PC-9 (cell line): Measurements from ENCODE around the gene MAGI2. TPM values are rescaled to one million over a fixed set of nuclear protein-coding genes. Genes with fewer than 3 reads are reported as not detected.

Experiments
- BruUV-seq: library from RNA; stranded (reverse); fragments of 400-500 nt; replicated peaks from 2 replicates; lab custom pipeline; 2021; lab: Mats Ljungman, UMichigan
- CTCF ChIA-PET: fragments of 300-600 bp; sonication (Branson Sonifier 250); formaldehyde crosslinking; loops from one replicate; lab custom pipeline; 2022; ENCODE audit warnings: antibody characterized with exemption; lab: Charles Lee
- POLR2A ChIA-PET: fragments of 300-600 bp; sonication (Branson Sonifier 250); formaldehyde crosslinking; loops from one replicate; lab custom pipeline; 2022; ENCODE audit warnings: antibody characterized with exemption; ENCODE audit not compliant: unreplicated experiment; lab: Charles Lee
- DNase-seq, 2 experiments: peaks; one replicate each; pipeline versions ENCODE4 v3.0.0 to v3.0.0-alpha.2; 2015 to 2022; ENCODE audit warnings: mixed read lengths in 1 of 2
- H2AFZ ChIP-seq: fragments of 200-600 bp; sonication (generic); 2 replicates; pipeline ENCODE4 v1.8.1; 2017; ENCODE audit warnings: antibody characterized with exemption
- H3F3A ChIP-seq: fragments of 200-600 bp; sonication (generic); 2 replicates; pipeline ENCODE4 v1.8.1; 2017; ENCODE audit warnings: antibody characterized with exemption, mild to moderate bottlenecking, low read depth; ENCODE audit not compliant: insufficient read depth
- H3K27ac ChIP-seq: fragments of 200-600 bp; sonication (generic); 2 replicates; pipeline ENCODE4 v1.6.1; 2016; ENCODE audit warnings: mixed run types
- H3K27me3 ChIP-seq: fragments of 200-600 bp; sonication (generic); 2 replicates; pipeline ENCODE4 v1.6.1; 2016; ENCODE audit warnings: low read depth, mixed run types; ENCODE audit not compliant: insufficient read depth
- H3K36me3 ChIP-seq: fragments of 200-600 bp; sonication (generic); 2 replicates; pipeline ENCODE4 v1.6.1; 2016; ENCODE audit warnings: low read depth, mixed run types
- H3K4me1 ChIP-seq: fragments of 200-600 bp; sonication (generic); replicated peaks from 2 replicates; pipeline ENCODE4 v1.6.1; 2016; ENCODE audit warnings: mixed run types; ENCODE audit not compliant: insufficient read depth
- H3K4me2 ChIP-seq: fragments of 200-600 bp; sonication (generic); 2 replicates; pipeline ENCODE4 v1.6.1; 2017; ENCODE audit warnings: mixed run types
- H3K4me3 ChIP-seq: fragments of 200-600 bp; sonication (generic); 2 replicates; pipeline ENCODE4 v1.6.1; 2016; ENCODE audit warnings: mixed run types
- H3K79me2 ChIP-seq: fragments of 200-600 bp; sonication (generic); 2 replicates; pipeline ENCODE4 v1.6.1; 2017; ENCODE audit warnings: low read depth, mixed run types
- H3K9me2 ChIP-seq: fragments of 200-600 bp; sonication (generic); 2 replicates; pipeline ENCODE4 v1.8.1; 2017; ENCODE audit warnings: mild to moderate bottlenecking; ENCODE audit not compliant: insufficient read depth
- H3K9me3 ChIP-seq: fragments of 200-600 bp; sonication (generic); 2 replicates; pipeline ENCODE4 v1.8.1; 2016; ENCODE audit warnings: low read depth; ENCODE audit not compliant: insufficient read depth
- H4K20me1 ChIP-seq: fragments of 200-600 bp; sonication (generic); 2 replicates; pipeline ENCODE4 v1.8.1; 2017; ENCODE audit not compliant: insufficient read depth
- EZH2 ChIP-seq: fragments of 200-600 bp; sonication (generic); IDR thresholded peaks from 2 replicates; pipeline ENCODE4 v1.8.0; 2017; ENCODE audit warnings: antibody characterized with exemption, low read depth
- intact Hi-C: fragments of 100-400 bp; cut with micrococcal nuclease; formaldehyde crosslinking; loops from one replicate; pipeline ENCODE4 v1.10.0; 2022; ENCODE audit not compliant: unreplicated experiment
- total RNA-seq: library from RNA; stranded (reverse); gene quantifications from 2 replicates; pipeline ENCODE4 v1.2.3, GENCODE V29; 2021
- TF ChIP-seq, protein P1 (sequence below): fragments of 200-600 bp; sonication (generic); conservative IDR thresholded peaks from 2 replicates; pipeline ENCODE4 v1.6.1; 2017; ENCODE audit warnings: mixed run types, antibody characterized with exemption, mild to moderate bottlenecking, moderate library complexity

The MAGI2 gene
- total RNA-seq, 1 experiment from 2014 or later = 0.92 TPM

DNA sequence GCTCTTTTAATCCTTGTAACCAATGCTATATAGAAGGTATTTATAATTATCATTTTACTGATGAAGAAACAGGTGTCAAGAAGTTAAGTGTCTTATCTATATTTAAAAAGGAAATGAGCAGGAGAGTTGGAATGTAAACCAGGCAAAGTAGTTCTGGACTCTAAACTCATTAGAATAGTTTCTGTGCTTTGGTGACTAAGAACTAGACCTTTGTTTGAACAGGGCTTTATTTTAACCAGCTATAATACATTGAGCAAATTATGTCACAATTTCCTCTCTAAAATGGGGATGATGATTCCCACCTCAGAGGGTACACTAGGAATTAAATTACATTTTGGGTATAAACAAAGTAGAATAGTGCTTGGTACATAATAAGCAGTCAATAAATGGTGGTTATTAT lies 236.0 kb downstream of the MAGI2 start:
- H3F3A ChIP-seq = no peaks in the 10 kb centered on the region
- TF ChIP-seq, protein P1, sequence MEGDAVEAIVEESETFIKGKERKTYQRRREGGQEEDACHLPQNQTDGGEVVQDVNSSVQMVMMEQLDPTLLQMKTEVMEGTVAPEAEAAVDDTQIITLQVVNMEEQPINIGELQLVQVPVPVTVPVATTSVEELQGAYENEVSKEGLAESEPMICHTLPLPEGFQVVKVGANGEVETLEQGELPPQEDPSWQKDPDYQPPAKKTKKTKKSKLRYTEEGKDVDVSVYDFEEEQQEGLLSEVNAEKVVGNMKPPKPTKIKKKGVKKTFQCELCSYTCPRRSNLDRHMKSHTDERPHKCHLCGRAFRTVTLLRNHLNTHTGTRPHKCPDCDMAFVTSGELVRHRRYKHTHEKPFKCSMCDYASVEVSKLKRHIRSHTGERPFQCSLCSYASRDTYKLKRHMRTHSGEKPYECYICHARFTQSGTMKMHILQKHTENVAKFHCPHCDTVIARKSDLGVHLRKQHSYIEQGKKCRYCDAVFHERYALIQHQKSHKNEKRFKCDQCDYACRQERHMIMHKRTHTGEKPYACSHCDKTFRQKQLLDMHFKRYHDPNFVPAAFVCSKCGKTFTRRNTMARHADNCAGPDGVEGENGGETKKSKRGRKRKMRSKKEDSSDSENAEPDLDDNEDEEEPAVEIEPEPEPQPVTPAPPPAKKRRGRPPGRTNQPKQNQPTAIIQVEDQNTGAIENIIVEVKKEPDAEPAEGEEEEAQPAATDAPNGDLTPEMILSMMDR = no peak
- no peak for TF ChIP-seq EZH2
- H3K27me3 ChIP-seq = no peaks in the 10 kb centered on the region
- ChIA-PET POLR2A (no interaction called here), CTCF (no interaction called here)
- no peaks in the 10 kb centered on the region for H4K20me1 ChIP-seq
- no peak for DNase-seq
- no peak overlapping the region for H3K4me3 ChIP-seq
- H3K79me2 ChIP-seq = no peaks in the 10 kb centered on the region
- no peak overlapping the region for H2AFZ ChIP-seq
- no peaks in the 10 kb centered on the region for H3K4me1 ChIP-seq
- H3K4me2 ChIP-seq = no peak overlapping the region
- no peaks in the 10 kb centered on the region for H3K36me3 ChIP-seq
- H3K9me2 ChIP-seq = no peaks in the 10 kb centered on the region; the same call in 1 of the 2 replicates
- intact Hi-C loops = no loop called here
- no peaks in the 10 kb centered on the region for H3K9me3 ChIP-seq
- no TSS peak for BruUV-seq
- H3K27ac ChIP-seq = no peak overlapping the region

DNA sequence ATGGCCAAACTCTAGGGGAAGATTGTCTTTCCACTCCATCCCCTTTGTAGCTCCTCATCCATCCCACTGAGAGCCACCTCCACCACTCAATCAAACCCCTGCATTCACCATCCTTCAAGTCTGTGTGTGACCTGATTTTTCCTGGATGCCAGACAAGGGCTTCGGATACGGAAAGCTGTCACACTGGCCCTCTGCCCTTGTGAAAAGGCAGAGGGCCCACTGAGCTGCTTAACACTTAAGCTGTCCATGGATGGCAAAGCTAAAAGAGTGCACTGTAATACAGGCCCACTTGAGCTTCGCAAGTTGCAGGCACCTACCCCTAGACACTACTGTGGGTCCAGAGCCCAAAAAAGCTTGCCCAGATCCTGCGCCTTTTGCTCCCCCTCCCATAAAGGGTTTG lies 237.2 kb downstream of the MAGI2 start:
- H3K27me3 ChIP-seq = no peaks in the 10 kb centered on the region
- H3K4me1 ChIP-seq = no peaks in the 10 kb centered on the region
- no peak overlapping the region for H2AFZ ChIP-seq
- CTCF ChIA-PET = no interaction called here
- H4K20me1 ChIP-seq = no peaks in the 10 kb centered on the region
- H3F3A ChIP-seq = no peaks in the 10 kb centered on the region
- TF ChIP-seq EZH2 = no peak
- TF ChIP-seq, protein P1 = no peak
- no peaks in the 10 kb centered on the region for H3K9me3 ChIP-seq
- POLR2A ChIA-PET = no interaction called here
- intact Hi-C loops = no loop called here
- H3K27ac ChIP-seq = no peak overlapping the region
- no peak for DNase-seq
- no peak overlapping the region for H3K4me2 ChIP-seq
- no TSS peak for BruUV-seq
- no peaks in the 10 kb centered on the region for H3K79me2 ChIP-seq
- H3K9me2 ChIP-seq = no peaks in the 10 kb centered on the region; the same call in 1 of the 2 replicates
- no peaks in the 10 kb centered on the region for H3K36me3 ChIP-seq
- H3K4me3 ChIP-seq = no peak overlapping the region

DNA sequence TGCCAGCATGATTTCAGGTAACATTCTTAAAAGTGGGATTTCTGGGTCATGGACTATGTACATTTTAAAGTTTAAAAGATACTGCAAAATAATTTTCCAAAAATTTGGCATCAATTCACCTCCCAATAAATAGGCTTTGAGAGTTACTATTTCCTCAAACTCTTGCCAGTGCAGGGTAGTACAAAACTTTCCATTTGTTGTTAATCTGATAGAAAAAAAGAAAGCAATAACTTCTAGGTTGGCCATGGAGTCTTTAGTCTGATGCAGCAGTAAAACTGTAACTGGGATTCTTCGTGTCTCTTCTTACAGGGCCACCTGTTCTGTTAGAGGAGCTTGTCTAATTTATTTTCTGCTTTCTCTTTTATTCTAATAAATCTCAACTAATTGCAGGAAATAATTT lies 241.1 kb downstream of the MAGI2 start:
- Histone ChIP-seq H3K36me3 (no peaks in the 10 kb centered on the region), H3K9me2 (no peaks in the 10 kb centered on the region), H2AFZ (peak overlapping the region; percentile 52; the same call in 1 of the 2 replicates), H3K4me1 (no peaks in the 10 kb centered on the region), H3K27ac (no peak overlapping the region), H3K4me2 (no peak overlapping the region), H4K20me1 (no peaks in the 10 kb centered on the region), H3K27me3 (no peaks in the 10 kb centered on the region), H3K9me3 (no peaks in the 10 kb centered on the region), H3K4me3 (no peak overlapping the region), H3K79me2 (no peaks in the 10 kb centered on the region), H3F3A (no peaks in the 10 kb centered on the region)
- ChIA-PET CTCF (no interaction called here), POLR2A (no interaction called here)
- BruUV-seq = no TSS peak
- intact Hi-C loops = no loop called here
- TF ChIP-seq EZH2 = no peak
- TF ChIP-seq, protein P1 = no peak
- DNase-seq = no peak
